HL-60 (cell line): ENCODE results near the gene ERAP2.
A peak's percentile ranks its signal among the peaks of the same experiment; 100 is the strongest.

Source experiments
- DNase-seq, 2 experiments: peaks; one replicate each; pipeline ENCODE4 v3.0.0-alpha.2; 2010 to 2020; ENCODE audit warnings: low read depth in 1 of 2, low spot score in 1 of 2
- H3K27ac ChIP-seq: fragments of 250-450 bp; sonication (Bioruptor Pico); replicated peaks from 2 replicates; pipeline ENCODE4 v1.5.1; 2020; ENCODE audit warnings: mild to moderate bottlenecking, moderate library complexity
- H3K27me3 ChIP-seq: fragments of 250-450 bp; sonication (Bioruptor Pico); 2 replicates; pipeline ENCODE4 v1.5.1; 2021; ENCODE audit warnings: mild to moderate bottlenecking, moderate library complexity; ENCODE audit not compliant: insufficient read depth, poor library complexity, severe bottlenecking
- H3K4me3 ChIP-seq: replicated peaks from 2 replicates; pipeline ENCODE4 v1.5.1; 2011; ENCODE audit warnings: mild to moderate bottlenecking, control low read depth, low read length; ENCODE audit not compliant: insufficient read depth
- CTCF ChIP-seq: IDR thresholded peaks from one replicate; pipeline ENCODE4 v1.5.1; 2011; ENCODE audit warnings: low read length, control low read depth, inconsistent platforms; ENCODE audit not compliant: insufficient read depth
- GABPA ChIP-seq: IDR thresholded peaks from 2 replicates; pipeline ENCODE4 v1.6.1; 2012; ENCODE audit warnings: low read depth
- POLR2AphosphoS5 ChIP-seq: IDR thresholded peaks from 2 replicates; pipeline ENCODE4 v1.6.1; 2012; ENCODE audit warnings: low read depth
- REST ChIP-seq: IDR thresholded peaks from 2 replicates; pipeline ENCODE4 v1.6.1; 2012; ENCODE audit warnings: low read depth; ENCODE audit not compliant: insufficient replicate concordance
- SPI1 ChIP-seq: IDR thresholded peaks from 2 replicates; pipeline ENCODE4 v1.6.1; 2012; ENCODE audit warnings: low read depth, mild to moderate bottlenecking, borderline replicate concordance

The ERAP2 gene

GRCh38 chr5:96962540-96962991, 86.3 kb downstream of the ERAP2 start:
- TF ChIP-seq GABPA (no peak), POLR2AphosphoS5 (no peak), CTCF (no peak), SPI1 (no peak), REST (no peak)
- no peak overlapping the region for H3K4me3 ChIP-seq
- no peak for DNase-seq
- H3K27ac ChIP-seq = peak overlapping the region; percentile 65
- no peaks in the 10 kb centered on the region for H3K27me3 ChIP-seq

GRCh38 chr5:96963267-96963666, 87.0 kb downstream of the ERAP2 start:
- Histone ChIP-seq H3K27me3 (no peaks in the 10 kb centered on the region), H3K4me3 (no peak overlapping the region), H3K27ac (no peak overlapping the region)
- DNase-seq = no peak
- no peak for TF ChIP-seq SPI1
- no peak for TF ChIP-seq POLR2AphosphoS5
- TF ChIP-seq CTCF = no peak
- TF ChIP-seq REST = no peak
- TF ChIP-seq GABPA = no peak

GRCh38 chr5:96966801-96967200, 90.5 kb downstream of the ERAP2 start:
- no peak for DNase-seq
- Histone ChIP-seq H3K27me3 (no peaks in the 10 kb centered on the region), H3K4me3 (no peak overlapping the region), H3K27ac (no peak overlapping the region)
- no peak for TF ChIP-seq REST
- no peak for TF ChIP-seq POLR2AphosphoS5
- no peak for TF ChIP-seq CTCF
- no peak for TF ChIP-seq SPI1
- no peak for TF ChIP-seq GABPA
